GM19035 (cell line): ENCODE data around the gene PWWP2B.

Experiments used
- ATAC-seq: cut with Tn5 transposase; IDR thresholded peaks from one replicate; pipeline ENCODE4 v1.9.1; 2021; ENCODE audit not compliant: unreplicated experiment

Gene PWWP2B

DNA sequence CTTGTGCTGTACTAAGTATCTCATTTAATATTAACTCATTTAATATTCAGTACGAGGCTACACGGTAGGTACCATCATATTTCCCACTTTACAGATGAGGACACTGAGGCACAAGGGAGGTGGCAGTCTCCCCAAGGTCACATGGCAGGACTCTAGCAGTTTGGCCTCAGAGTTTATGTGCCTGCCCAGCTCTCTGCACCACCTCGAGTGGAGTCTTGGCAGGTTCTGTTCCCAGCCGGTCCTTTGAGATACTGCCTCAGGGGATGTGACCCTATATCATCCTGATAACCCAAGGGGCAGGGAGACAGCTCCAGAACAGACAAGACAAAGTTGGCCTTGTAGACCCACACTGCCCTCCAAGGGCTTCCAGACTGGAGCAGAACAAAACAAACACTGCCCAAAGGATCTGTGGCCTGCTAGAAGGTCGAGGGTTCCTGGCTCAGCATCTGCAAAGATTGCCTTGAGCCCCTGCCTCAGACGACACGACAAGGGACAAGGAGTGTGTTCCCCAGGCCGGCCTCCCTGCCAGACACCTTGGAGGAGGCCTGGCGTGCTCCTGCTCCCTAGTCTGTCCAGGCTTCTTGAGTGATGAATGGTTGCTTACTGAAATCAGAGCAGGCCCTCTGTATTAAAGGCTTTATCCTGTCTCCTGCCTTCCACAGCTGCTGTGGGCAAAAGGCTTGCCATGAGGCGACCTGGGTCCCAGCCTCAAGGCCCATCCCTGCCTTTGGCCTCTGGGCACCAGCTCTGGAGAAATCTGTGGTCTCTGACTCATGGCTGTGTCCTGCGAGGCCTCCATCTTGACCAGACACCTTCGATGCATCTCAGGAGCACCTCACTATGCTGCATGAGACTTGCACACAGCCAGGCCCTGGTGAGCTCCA lies 3.9 kb upstream of the PWWP2B start:
- ATAC-seq = no peak

DNA sequence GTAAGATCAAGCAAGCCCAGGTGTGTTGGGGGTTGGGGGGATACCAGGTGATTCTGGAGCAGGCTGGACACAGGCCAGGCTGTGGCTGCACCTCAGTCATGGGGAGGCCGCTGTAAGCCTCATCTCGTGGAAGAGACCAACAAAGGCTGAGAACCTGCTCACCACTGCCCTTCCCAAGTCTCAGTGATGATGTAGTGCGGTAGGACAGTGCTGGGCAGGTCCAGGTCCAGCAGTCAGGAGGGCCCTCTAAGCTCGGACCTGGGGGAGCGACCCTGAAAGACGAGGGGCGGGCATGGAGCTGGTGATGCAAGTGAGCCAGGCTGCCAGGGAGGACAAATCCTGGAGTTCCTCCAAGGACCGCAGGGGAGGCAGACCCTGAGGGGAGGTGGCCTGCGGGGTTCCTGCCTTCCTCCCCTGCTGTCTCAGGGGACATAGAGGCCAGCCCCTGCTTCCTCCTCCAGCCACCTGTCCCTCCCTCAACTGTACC lies 3.3 kb upstream of the PWWP2B start:
- ATAC-seq = no peak

DNA sequence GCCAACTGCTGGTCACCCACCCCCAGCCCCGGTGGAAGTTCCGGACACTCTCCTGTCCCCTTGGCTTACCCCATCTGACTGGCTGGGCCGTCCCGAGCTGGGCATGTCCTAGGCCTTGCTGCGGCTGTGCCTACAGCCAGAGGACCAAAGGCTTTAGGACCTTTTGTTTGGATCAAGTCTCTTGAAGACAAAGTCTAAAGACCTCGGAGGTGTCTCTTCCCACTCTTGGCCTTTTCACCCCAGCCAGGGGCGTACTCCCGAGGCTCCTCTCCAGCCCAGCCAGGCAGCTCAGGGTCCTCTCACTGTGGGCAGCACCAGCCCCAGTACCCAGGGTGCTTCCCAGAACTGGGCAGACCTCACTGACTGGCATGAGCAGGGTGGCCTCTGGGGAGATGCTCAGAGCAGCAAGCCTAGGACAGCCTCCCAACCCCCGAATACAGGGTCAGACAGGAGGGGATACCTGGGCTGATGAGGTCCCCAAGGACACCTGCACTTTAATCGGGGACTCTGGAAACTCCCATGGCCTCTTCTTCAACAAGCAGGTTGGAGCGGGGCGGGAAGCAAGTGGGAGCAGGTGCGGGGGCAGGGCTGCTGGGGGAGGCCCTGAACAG lies 2.7 kb upstream of the PWWP2B start:
- ATAC-seq = no peak

DNA sequence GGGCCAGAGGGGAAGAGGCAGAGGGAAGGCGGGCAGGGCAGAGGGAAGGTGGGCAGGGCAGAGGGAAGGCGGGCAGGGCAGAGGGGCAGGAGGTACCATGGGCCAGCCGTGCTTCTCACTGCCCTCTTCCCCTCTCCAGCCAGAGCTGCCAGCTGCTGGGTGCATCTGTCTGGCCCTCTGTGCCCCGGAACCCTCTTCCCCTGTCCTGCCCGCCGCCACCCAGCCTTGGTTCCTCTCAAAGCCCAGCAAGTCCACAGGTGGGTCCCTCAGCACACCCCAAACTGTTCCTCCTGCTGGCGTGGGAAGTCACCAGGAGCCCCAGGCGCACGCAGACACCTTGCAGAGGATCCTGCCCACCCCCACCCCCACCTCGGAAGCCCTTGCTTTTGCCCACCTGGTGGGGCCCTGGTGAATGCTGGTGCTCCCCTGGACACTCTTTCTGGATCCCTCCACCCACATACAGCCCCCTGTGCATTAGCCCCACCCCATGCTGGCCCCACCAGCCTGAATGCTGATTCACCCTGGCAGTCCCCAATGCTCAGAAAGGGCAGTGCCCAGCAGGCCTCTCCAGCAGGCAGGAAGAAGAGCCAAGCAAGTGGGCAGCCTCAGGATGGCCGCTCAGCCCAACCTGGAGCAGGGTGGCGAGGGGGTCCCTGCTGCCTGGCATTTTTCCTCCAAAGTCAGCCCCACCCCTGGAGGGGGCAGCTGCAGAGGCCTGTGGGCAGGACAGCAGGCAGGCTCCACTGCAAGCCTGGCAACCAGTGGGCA lies 1.9 kb upstream of the PWWP2B start:
- no peak for ATAC-seq

DNA sequence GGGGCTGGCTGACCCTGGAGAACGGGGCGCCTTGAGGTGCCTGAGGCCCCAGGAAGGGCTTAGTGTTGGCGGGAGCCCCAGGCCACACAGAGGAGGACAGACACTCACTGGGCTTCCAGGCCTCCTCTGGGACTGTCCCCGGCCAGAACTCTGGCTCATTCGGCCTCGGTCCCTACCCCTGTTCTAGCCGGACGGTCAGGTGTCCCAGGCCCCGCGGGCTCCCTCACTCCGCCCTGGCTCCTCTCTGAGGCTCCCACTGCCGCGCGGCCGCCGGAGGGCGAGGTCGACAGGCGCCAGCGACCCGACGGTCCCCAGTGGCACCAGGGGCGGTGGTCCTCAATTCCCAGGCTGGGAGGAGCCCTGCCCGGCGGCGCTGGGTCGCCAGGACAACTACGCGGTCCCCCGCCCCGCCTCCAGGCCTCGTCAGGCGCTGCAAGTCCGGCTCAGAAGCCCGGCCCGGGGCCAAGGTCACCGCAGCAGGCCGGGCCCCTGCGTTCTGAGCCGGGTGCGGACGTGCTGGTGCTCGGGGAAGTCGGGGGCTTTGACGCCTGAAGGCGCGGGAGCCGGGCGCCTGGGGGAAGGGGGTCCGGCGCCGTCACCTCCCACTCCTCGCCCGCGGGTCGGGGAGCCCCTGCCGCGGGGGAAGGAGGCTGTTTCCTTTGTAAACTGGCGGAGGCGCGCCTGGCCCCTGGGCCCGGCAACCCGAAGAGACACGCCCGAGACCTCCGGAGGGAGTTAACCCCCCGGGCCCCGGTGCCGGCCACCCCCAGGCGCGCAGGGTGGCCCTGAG lies 1.1 kb upstream of the PWWP2B start:
- ATAC-seq = no peak

DNA sequence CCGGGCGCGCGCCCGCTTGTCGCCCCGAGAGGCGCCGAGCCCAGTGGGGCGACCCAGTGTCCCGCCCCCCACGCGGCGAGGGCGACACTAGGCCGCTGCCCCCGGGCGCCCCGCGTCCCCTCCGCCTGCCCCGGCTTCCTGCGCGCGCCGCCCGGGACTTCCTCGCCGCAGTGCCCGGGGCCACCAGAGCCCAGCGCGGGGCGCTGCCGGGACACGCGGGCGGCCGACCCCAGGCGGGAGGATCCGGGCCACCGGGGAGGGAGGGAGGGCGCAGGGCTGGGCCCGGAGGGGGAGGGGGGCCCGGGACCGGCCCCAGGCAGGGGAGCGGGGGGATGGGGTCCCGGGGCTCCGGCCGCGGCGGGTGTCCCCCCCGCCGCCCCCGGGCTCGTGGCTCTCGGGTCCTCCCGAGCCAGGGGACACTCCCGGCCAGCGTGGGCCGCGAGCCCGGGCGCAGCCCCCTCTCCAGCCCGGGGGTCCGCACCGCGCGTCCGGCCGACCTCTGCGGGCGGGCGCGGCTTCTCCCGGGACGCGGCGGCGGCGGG lies 435 bp upstream of the PWWP2B start:
- peak; percentile 49 for ATAC-seq

DNA sequence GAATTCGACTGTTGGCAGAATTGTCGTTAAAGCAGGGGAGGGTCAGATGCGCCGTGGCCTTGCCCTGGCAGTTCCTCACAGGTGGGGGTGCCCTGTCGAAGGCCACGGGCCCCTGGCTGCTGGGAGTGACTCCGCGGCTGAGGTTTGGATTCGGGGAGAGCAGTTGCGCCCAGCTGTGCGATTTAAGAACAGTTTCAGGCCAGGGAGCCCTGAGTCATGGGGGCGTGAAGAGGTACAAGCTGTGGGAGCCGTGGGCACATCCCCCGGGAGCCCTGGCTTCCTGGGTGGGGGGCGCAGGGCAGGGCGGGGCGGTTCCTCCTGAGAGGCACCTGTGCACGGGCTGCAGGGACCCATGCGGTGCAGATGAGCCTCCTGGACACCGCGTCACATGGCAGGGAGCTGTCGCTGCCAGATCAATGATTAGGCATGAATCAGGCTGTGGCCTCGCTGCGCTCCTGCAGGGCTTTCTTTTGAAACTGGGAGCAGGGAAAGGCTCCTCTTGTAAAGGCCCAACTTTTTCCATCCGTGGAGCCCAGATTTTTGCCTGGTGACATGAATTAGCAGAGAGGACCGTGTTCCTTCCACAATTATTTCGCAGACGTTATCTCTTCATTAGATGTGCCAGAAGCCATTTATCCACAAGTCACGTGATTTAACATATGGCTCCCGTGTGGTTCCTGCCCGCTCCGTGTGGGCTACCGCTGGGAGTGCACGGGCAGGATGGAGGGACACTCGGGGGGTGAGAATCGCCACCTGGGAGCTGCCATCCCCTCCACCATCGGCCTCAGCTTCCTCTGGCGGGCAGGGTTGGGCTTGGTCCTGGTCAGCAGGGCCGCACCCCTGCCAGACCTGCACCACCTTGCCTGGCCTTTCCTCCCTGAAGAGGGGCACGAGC lies 918 bp downstream of the PWWP2B start:
- ATAC-seq = no peak

DNA sequence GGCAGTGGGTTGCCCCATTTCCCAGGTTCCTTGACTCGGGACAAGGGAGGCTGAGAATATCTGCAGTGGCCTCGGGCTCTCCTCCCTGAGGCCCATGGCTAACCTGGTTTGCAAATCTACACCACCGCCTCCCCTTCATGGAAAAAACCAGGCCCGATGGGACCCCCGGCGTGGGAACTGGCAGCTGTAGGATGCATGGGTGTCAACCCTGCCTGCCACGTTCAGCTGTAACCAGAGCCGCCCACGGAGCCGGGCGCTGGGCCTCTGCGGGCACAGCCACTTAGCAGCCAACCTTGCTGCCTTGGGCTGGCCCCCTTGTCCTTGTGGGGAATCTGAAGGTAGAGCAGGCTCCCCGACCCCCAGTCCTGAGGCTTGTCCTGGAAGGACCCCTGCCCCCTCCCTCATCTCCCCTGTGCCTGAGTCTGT lies 1.6 kb downstream of the PWWP2B start:
- no peak for ATAC-seq

DNA sequence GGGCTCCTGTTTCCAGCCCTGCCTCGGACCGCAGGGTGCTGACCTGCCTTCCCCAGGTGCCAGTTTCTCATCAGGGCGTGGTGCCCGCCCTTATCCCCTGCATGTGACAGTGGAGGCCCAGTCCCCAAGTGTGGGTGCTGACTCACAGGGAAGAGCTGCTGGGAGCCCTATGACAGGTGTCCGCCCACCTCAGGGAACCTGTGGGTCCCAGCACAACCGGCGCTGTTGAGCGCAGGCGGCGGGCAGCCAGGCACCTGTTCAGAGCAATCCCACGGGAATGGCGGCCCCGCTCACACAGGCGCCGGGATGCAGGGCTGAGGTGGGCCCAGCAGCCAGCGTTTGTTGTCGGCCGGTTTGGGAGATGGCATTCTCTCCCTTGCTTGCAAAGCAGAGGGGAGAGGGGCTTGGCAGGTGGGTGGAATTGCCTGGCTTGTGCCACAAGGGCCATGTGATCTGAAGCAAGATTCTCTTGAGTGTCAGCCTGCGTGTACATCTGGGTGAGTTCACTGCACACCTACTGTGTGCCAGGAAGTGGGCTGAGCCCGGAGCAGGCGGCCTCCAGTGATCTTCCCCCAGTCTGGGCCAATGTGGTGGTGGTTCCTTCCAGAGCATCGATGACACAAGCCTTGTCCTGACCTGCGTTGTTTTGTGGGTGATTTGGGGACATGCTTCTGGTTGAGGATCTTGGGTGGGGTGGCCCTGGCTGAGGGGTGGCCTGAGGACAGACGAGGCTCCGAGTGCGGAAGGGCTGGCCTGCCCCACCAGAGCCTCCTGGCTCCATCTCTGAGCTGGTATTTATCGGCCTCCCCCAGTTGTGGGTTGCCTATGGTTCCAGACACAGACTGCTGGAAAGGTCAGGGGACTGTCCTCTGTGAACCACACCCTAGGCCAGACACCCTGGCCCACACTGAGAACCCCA lies 2.4 kb downstream of the PWWP2B start:
- ATAC-seq = no peak

DNA sequence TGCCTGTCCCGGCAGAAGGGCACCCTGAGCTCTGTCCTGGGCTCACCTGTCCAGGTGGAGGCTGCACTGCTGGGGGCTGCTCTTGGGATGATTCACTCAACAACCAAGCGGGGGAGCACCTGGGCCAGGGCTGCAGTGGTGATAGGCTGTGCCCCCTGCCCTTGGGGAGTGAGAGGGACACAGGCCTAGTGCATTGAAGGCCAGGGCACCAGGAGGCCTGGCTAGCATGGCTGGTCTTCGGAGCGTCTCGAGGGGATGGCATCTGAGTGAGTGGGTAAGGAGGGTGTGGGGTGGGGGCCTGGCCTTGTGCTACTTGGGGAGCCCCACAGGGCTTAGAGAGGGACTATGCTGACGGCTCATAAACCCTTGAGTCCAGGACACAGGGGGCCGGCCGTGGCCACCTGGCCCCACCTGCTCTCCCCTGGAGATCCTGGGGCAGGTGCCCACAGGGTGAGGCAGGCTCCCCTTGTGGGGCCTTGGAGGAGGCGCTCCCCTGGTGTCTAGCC lies 3.1 kb downstream of the PWWP2B start:
- ATAC-seq = no peak

DNA sequence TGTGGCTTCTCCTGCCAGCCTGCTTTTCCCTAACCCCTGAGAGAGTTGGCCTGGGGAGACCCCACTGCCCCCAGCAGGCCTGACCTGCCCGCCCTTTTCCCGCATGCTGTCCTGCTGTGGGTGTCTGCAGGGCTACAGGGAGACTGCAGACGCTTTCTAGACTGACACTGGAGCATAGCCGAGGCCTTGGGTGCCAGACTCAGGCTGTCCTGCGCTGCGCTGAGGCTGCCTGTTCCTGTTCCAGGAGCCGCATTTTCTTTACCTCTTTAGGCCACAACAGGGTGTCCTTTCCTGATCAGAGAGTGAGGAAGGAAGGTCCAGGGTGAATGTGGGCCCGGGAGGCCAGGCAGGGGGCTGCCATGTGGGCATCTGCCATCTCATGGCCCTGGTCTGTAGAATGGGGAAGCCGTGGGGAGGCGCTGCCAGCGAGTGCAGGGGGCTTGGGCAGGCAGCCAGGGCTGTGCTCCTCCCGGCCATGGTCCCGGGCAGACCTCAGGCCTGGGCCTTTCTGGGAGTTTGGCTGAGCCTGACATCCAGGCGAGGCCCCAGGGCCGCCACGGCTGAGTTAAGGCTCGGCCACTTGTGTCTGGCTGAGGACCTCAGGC lies 3.6 kb downstream of the PWWP2B start:
- no peak for ATAC-seq

DNA sequence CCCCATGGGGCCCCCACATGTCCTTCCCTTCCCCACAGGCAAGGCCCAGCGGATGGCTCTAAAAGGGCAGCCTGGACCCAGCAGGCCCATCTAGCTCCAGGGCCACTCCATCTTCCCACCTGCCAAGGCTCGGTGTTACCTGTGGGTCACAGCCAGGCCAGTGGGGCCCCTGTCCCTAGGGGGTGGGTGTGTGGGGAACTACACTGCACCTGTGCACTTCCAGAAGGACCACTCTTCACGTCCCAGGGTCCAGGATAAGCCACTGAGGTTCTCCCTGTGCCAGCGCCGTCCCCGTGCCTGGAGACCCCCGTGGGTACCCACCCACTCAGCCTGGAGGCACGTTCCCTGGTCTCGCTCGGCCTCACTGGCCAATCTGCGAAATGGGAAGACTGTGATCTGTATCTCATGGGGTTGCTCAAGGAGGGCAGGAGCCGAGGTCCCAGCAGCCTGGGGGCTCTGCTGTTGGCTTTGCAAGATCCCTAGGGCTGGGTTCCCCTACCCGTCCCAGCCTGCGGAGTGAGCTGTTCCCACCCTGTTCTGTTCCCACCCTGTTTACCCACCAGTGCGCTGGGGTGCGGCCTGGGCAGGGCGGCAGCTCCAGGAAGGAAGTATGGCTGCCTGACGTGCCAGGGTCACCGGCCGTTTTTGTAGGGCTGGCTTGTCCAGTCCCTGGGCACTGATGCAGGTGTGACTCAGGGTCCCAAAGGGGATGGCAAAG lies 4.6 kb downstream of the PWWP2B start:
- ATAC-seq = no peak

DNA sequence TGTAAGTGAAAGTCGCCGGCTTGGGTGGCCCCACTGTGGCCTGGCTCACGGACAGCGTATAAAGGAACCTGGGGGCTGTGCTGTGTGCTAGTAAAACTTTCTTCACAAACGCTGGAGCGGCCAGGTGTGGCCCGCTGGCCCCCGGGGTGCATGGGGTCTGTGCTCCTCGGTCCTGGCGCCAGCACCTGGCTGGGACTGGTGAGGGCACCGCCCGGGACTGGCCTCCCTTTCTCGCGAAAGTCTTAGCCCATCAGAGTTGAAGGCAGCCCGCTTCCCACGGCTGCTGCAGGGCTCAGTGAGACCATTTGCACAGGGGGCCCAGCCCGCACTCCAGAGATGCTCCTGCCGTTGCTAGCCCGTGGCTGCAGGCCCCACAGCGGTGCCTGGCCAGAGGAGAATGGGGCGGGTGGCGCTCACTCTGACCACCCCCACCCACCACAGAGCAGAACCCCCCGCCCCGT lies 5.8 kb downstream of the PWWP2B start:
- no peak for ATAC-seq

DNA sequence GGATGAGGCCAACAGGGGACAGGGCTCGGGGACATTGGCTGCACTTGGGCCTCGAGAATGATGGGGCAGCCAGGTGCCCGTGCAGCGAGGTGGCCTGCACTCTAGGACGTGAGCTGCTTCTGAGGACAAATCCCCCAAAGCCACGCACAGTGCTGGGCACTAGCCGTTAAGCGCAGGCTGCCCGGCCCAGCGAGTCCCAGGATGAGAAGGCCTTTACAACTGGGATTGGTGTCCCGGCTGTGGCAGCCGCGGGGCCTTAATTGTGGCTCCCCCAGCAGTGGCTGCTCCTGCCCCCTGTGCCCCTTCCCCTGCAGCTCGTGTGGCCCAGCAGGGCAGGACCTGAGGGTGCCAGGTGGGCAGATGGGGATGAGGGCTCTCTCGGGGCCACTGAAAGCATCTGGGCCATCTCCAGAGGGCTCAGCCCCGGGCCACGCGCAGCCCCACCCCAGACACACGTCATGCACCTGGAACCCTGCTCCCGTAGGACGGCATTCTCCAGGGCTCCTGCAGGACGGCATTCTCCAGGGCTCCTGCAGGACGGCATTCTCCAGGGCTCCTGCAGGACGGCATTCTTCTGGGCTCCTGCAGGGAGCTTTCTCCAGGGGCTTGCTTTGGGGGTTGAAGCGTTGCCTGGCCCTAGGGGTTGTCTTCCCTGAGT lies 6.6 kb downstream of the PWWP2B start:
- ATAC-seq = no peak

DNA sequence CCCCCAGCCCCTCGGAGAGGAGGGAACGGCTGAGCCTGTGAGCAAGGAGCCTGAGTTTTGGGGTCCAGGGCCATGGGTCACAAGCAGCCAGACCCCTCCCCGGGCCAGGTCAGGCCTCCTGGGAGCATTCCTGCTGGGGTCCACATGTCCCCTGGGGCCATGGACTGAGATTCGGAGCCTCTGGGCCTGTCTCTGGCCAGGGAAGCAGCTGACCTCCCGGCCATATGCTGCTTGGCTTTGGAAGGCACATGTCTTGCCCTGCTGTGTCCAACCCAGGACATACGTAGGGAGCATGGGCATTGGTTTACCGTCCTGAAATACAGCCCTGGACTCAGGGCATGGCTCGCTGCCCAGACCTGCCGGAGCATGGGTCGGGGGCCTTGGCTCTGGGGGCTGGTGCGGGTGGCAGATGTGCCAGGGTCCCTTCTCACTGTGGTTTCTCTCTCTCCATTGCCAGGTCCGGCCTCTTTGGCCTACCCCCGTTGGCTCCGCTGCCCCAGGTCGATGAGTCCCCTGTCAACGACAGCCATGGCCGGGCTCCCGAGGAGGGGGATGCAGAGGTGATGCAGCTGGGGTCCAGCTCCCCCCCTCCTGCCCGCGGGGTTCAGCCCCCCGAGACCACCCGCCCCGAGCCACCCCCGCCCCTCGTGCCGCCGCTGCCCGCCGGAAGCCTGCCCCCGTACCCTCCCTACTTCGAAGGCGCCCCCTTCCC lies 7.3 kb downstream of the PWWP2B start:
- ATAC-seq = no peak

DNA sequence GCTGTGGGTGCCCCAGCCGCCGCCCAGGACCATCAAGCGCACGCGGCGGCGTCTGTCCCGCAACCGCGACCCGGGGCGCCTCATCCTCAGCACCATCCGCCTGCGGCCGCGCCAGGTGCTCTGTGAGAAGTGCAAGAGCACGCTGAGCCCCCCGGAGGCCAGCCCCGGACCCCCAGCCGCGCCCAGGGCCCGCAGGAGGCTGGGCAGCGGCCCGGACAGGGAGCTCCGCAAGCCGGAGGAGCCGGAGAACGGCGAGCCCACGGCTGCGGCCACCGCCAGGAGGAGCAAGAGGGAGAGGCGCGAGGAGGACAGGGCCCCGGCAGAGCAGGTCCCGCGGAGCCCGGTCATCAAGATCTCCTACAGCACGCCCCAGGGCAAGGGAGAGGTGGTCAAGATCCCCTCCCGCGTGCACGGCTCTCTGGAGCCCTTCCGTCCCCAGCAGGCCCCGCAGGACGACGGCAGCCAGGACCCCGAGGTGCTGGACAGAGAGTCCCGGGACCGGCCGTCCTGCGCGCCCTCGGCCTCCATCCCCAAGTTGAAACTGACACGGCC lies 8.0 kb downstream of the PWWP2B start:
- no peak for ATAC-seq
